GM21447 (cell line): ENCODE measurements around the gene SNX10.

Experiments used
- ATAC-seq: cut with Tn5 transposase; IDR thresholded peaks from one replicate; pipeline ENCODE4 v1.9.1; 2021; ENCODE audit not compliant: unreplicated experiment

Gene SNX10

DNA sequence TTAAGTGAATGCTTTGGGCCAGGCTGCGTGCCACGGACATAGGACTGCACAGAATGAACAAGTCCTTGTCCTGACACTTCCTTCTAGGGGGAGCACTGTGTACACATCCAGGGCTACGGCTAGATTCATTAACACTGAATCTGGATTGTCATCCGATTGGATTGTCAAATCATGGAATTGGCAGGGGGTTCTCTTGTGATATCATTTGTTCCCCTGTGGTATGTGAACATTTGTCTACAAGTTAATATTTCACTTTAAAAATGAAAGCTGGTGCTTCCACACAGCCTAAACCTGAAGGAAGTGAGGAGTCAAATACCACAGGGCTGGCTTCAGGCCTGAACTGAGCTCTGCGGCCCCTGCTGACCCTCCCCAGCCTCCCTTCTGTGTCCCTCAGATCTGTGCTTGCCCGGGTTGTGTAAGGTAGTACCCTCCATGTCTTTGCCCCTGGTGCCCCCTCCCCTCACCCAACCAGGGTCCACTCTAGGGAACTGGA lies 75.6 kb downstream of the SNX10 start:
- ATAC-seq = no peak

DNA sequence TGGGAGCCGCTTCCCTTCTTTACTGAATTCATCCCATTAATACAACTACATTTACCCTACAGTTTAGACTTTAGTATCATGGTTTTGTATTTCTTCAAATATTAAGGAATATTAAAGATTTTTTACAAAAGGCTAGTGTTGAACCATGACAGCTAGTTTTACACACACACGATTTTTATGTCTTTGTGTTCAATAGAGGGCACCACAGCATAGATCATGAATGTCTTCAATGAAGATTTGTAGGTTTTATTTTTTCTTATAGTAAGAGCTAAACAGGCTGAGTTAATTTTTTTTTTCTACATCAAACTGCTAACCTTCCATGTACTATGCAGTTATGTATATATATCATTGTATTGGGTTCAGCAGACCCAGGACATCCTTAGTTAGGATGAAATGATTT lies 76.9 kb downstream of the SNX10 start:
- ATAC-seq = no peak

DNA sequence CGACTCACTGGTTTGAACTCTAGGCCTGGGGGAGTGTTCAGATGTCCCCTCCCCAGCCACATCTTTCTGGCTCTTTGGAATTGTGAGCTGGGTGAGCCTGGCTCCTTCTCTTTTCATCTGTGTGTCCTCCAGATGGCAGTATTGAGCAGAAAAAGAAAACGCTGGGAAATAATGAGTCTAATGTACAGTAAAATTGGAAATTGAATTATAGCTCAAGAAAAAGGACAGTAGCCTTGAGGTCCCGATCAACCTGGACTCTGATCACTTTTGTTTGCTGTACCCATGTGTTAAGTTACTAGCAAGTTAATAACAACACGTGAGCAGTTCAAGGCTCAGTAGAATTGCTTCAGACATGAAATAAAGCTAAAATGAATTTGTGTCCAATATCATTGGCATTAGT lies 77.9 kb downstream of the SNX10 start:
- peak; percentile 57 for ATAC-seq

DNA sequence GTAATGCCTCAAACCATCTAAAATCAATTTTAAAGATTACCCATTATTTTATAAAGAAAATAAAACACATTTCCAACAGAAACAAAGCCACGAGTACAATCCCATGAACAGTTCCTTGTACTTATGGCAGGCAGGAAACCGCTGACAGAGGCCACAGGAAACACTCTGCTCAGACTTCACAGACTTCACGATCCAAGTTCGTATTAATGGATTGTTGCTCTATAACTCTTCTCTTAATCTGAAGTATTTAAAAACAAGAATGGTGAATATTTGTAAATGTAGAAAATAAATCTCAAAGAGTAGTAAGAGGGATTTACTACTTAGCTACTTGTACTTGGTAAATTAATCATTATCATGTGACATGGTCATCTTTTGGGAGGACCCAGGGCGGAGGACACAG lies 78.3 kb downstream of the SNX10 start:
- no peak for ATAC-seq

DNA sequence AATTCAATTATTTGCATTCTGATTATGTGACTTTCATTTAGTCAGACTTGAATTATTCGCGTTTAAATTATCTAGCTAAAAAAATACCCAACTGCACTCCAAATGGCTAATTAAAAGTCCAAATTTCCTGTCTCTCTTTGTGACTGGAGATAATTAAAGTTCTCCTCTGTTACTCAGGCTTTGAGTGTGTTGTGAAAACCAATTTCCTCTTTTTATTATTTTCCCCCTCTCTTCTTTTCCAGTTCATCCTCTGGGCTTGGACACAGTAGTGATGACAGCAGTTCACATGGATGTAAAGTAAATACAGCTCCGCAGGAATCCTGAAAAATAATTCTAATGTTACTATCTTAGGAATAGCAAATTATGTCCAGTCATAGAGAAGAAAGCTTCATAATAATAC lies 80.6 kb downstream of the SNX10 start:
- no peak for ATAC-seq

DNA sequence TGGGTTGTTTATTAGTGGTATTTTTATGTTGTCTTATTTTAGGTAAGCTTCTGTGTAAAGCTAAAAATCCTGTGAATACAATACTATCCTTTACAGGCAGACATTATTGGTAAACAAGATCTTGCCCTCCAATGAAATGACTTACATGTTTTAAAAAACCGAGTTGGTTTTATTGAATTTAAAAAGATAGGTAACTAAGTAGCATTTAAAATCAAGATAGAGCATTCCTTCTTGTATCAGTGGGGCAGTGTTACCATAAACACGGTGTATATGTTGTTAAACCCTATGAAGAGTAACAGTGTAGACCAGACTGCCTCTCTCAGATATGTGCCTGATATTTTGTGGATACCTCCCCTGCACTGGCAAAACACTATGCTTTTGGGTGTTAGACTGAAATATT lies 81.0 kb downstream of the SNX10 start:
- ATAC-seq = no peak

DNA sequence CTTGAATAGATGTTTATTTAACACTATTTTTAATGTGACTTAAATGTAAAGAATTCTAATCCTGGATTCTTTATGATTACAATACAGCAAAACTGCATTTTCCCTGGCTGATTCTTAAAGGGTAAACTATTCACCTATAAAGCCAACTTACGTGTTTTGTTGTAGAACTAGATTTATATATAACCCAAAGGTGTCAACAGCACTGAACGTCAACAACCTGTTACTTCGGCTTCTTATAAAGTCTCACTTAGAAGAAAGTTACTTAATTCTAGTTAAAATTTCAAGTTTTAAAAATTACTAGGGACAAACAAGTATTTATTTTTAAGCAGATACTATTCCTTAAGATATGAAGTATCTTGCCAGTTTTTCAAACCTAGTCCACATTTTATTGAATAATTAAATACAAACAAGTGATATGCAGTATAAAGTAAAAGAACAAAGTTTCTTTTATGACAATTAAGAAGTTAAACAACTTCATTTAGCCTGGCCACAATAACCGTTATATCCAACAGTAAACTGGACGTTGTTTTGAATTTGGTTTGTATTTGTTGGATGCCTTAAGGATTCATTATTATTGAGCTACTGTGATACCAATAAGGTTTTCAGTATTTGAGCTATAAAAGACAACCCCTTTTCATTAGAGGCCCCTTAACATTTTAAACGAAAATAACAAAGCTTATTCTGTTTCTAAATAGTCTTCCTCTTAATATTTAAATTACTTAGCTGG lies 83.1 kb downstream of the SNX10 start:
- ATAC-seq = no peak

DNA sequence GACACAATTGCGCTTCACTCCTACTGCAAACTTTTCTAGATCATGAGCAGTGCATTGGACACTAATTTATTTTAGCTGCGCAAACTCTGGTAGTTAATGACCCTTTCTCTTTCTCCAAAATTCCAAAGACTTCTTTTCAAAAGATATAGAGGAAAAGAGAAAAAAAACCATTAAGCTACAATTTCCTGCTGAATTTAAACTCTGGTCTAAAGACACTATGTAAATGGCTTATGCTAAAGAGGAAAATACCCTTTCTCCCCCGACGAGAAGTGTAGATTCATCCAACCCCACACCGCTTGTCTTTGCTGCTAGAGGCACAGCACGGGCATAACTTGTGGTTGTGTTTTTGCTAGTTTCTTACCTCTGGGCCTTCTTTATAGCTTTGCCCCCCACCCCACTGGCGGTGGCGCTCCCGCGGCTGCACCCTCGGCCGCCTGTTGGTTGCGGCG lies 84.1 kb downstream of the SNX10 start:
- ATAC-seq = peak; percentile 35

DNA sequence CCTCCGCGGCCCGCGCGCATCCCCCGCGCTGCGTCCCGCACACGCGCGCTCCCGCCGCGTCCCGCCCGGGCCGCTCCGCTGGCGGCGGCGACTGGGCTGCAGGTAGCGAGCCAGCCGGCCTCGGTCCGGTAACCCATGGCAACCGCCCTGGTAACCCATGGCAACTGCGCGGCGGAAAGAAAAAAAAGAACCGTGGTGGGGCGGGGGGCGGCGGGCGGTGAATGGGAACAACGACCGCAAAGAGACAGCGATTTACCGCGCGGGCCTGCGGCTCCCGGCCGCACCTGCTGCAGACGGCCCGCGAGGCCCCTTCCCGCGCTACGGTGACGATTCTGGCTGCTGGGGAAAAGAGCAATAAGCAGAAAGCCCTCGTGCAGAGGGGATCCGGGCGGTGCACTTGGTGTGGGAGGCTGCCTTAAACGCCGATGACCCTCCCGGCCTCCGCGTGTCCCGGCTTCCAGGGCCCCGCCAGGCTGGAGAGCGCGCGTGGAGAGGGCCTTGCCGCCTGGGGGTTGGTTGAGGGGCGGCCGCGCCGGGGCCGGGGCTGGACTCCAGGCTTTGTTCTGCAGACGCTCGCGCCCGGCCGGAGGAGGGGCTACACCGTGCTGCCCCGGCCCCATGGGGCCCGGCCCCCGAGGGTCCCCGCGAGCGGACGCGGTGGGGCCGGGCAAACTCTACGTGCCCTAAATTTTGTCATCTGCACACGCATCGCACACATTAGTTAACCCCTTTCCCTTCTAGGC lies 84.7 kb downstream of the SNX10 start:
- peak; percentile 30 for ATAC-seq

DNA sequence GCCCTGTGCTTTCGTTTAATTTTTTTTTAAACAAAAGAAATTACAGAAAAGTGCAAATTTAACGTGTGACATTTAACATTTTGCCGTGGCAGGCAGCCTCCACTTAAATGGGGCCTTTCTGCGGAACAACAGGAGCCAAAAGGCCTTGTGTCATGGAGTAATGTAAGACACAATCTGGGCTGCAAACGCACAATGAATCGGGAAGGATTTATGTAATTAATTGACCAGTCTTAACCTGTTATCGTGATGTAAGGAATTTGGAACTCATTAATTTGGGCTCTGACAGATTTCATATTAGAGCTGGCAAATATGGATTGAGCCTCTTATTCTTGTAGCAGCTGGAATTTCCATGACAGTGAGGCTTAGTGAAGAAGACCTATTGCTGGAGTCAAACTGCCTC lies 86.4 kb downstream of the SNX10 start:
- ATAC-seq = no peak

DNA sequence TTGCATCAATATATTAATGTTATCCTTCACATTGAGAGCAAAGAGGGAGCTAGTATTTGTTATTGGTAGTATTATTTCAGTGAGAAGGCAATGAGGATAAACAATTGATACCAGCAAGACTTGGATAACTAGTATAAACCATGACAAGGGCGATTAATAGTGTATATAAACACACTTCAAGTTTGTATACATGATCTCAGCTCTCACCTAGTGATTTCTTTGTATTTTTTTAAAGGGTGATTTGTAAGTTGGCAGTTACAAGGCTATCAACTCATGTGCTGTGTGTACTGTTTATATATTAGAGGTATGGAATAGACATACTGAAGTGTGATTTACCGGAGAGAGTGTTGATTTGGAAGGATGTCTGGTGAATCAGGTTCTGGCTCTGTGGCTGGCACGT lies 88.0 kb downstream of the SNX10 start:
- ATAC-seq = no peak

DNA sequence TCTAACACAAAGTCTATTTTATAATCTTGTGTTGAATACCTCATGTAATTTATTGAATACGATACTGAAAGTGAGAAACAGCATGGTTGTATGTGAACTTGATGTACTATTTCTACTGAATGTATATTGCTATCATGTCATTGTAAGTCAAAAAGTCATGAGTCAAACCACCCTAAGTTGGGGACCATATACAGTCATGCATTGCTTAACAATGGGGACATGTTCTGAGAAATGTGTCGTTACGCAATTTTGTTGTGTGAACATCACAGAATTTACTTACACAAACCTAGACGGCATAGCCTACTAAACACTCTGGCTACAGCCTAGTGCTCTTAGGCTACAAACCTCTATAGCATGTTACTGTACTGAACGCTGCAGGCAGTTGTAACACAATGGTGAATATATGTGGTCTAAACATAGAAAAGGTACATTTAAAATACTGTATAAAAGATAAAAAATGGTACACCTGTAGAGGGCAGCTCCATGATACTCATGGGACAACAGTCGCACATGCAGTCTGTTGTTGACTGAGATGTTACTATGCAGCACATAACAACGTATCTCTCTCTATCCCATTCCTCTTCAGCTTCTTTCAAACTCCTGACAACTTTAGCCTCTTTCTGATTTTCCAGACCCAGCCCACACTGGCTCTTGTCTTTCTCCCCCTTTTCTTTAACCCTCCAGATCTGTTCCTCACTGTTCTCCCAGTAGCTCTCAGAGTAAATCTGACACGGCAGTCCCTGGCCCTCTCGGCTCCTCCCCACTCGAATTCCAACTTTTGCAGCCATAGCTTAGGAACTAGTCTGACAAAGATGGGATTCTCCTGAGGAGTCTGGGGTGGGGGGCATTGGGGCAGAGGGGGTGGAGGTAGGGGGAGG lies 90.1 kb downstream of the SNX10 start:
- ATAC-seq = no peak

DNA sequence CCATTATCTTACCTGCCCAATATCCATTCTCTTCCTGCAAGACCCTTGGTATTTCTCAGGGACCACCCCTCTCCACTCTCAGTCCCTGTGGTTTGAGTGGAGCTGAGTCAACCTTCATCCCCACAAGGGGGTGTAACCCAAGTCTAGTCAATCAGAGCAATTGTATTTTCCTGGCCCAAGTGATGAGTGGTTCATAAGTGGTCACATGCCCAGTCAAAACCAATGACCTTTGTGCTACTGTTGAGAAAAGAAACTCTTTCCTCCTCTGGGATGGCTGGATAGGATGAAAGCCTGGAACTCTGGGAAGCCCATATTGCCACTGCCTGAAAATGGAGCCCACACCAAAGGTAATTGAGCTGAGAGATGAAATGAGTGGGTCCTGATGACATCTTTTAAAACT lies 93.6 kb downstream of the SNX10 start:
- no peak for ATAC-seq

DNA sequence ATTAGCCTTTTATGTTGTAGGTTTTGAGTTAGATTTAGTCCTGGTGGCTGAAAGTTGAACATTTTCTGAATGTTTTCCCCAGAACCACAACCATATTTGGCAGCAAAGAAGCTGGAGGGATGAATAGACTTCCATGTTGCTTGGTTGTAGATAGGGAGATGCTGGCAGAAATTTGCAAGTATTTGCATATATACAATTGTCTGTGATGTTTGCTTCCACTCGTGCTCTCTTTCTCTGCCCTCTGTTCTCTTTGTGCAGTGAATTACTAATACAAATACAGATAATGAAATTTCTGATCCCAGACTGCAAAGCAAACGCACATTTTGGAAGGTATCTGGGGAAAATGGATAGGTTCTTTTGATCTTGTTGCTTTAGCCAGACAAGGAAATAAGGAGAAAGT lies 96.1 kb downstream of the SNX10 start:
- no peak for ATAC-seq

DNA sequence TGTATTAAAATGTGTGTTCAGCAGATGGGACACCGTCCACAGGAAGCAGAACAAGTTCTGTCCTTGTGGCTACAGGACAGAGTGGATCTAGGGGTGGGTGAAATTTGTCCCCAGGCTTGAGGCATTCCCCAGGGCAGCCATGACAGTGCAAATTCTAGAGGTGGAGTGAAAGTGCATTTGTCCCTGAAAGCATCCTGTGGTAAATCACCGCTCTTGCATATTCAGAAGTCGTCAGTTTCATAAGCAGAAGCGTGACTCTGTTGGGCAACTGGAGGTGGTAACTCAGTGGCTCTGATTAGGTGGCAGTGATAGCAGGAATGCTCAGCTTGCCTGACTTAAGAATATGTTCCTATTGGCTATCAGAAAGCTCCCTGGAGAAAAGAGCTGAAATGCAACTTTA lies 96.6 kb downstream of the SNX10 start:
- peak; percentile 73 for ATAC-seq

DNA sequence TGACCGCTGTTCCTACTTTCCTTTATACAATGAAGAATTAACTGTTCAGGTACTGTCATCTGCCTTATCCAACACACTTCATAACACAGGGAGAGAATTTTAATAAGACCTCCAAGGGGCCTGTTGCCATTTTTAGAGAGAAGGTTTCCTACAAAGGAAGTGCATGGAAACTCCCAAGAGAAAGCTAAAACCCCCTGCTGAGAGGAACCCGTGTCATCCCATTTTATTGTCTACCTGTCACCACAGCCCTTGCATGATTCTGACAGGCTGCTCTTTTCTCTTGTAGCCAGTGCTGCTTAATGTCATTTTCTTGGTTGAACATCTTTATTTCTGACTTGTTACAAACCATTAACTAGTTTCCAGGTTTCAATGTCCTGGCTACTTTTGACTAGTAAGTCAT lies 98.4 kb downstream of the SNX10 start:
- no peak for ATAC-seq

DNA sequence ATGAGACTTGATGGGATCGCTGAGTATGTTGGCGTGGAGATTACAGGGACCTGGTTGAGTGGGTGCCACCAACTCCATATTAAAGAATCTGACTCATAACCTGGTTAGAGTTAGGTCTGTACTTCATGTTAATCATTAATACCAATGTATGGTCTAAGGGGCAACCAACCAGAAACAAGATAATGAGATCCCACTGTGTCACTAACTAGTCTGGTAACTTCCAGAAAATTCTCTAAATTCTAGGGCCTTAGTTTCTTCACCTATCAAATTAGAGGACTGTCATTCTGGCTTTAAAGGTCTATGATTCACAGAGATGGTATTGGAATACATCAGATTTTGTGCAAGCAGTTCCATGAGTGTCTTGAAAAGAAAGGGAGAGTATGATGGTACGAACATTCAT lies 102.2 kb downstream of the SNX10 start:
- ATAC-seq = no peak

DNA sequence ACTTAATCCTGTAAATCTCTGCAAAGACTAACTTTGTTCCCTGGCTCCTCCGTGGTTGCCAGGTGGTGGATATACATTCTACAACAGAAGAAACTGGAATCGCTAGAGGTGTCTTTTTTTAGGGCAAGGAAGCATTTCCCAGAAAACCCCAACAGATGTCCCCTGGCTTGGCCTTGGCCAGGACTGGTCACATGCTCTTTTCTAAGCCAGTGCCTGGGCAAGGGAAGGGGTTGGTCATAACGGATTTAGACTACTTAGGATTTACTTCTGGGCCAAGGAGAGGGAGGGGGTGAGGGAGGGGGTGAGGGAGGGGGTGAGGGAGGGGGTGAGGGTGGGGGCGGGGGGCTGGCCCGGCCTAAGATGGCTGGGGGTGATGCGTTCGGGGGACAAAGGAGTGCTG lies 105.7 kb downstream of the SNX10 start:
- ATAC-seq = no peak

DNA sequence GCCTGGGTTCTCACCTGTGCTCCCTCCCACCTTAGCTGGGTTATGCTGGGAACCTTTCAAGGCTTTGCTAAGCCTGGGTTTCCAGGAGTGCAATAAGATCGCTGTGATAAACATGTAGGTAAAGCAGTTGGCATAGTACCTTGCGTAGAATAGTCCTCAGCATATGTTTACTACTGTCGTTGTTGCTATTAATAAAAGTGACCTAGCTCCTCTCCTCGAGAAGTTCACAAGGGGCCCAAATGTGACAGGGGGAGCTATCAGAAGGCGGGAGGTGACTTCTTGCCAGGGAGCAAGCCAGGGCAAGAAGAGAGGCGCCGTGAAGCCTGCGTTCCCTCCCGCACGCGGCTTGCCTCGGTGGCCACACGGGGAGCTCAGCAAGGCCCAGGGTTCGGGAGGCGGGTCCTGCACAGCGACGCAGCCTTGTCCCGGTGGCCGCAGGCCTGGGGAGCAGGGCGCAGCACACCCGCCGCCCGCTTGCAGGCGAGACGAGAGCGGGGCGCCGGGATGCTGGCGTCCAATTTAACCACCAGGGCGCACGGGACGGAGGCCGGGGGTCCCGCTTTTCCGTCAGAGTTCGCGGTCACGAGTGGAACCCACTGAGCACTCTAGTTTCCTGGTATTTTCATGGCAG lies 106.2 kb downstream of the SNX10 start:
- peak; percentile 10 for ATAC-seq

DNA sequence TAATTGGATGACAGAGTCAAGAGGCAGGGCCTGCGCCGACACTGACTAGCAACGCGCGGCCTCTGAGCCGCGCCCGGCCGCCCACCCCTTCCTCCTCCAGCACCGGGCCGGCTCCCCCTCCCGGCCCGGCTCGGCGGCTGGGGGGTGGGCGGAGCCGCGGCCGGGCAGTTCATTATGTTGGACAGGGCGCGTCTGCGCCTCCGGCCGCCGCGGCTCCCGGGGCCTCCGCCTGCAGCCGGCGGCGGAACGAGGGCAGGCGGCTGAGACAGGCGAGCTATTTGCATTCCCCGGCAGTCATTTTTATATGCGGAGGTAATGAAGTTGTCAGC lies 106.7 kb downstream of the SNX10 start:
- ATAC-seq = peak; percentile 40
